ENCODE results near the gene MED7.

DNA sequence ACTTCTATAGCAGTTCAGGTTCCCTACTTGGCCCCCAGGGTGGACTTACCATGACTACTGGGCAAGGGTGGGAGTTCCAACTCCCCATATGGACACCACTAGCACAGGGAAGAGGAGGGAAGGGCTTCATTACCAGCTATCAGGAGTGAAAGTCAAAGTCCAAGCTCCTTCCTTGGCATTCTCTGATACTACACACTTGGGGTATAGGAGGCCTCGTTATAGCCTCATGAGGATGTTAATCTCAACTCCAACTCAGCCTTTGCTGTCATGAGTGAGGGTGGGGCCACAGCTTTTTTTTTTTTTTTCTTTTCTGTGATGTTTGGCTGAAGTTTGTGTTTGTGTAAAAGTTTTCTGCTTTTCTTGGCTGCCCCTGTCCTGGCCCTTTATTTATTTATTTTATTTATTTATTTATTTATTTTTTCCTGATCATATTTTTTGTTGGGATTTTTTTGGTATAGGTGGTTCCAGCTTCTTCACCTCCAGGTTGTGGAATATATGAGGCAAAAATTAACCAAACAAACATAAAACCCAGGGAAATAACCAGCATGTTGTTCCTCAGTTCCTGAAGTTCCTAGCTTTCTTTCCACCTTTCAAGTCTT is 14.7 kb upstream of the MED7 start:
- TF ChIP-seq REST (IDR thresholded peaks at IDR 0.05; ENCODE audit: low read depth, low read length) (no peak), POLR2A (IDR thresholded peaks at IDR 0.05; ENCODE audit: low read depth, low read length) (no peak), BHLHE40 (IDR thresholded peaks at IDR 0.05; ENCODE audit: borderline replicate concordance in 1 of 2, low read depth in 2 of 2, low read length in 1 of 2) (no peak), CTCF (IDR thresholded peaks at IDR 0.05 in 2 of 3, conservative IDR thresholded peaks at IDR 0.05 in 1 of 3; ENCODE audit: control insufficient read depth in 2 of 3, extremely low read depth in 1 of 3, insufficient read depth in 1 of 3, low read depth in 3 of 3, low read length in 3 of 3) (no peak), KAT2A (conservative IDR thresholded peaks at IDR 0.05; ENCODE audit: control insufficient read depth, low read depth, low read length) (no peak), MYC (IDR thresholded peaks at IDR 0.05; ENCODE audit: insufficient read depth, insufficient read length, insufficient replicate concordance, low read length, severe bottlenecking) (no peak)
- TF ChIP-seq, protein P1, sequence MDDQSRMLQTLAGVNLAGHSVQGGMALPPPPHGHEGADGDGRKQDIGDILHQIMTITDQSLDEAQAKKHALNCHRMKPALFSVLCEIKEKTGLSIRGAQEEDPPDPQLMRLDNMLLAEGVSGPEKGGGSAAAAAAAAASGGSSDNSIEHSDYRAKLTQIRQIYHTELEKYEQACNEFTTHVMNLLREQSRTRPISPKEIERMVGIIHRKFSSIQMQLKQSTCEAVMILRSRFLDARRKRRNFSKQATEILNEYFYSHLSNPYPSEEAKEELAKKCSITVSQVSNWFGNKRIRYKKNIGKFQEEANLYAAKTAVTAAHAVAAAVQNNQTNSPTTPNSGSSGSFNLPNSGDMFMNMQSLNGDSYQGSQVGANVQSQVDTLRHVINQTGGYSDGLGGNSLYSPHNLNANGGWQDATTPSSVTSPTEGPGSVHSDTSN (IDR thresholded peaks at IDR 0.05; ENCODE audit: insufficient replicate concordance, low read depth, low read length), result no peak

All from GM12878 (cell line).